SK-N-SH treated with all-trans-retinoic acid at 6 μM for 48 hours (cell line): ENCODE results near the gene CDKN2B-AS1.

Experiments used
- ATAC-seq: fragments of 200-7000 bp; cut with Tn5 transposase; 3 replicates; pipeline ENCODE4 v1.9.1; 2020; ENCODE audit warnings: mild to moderate bottlenecking, moderate library complexity
- ARNTL ChIP-seq: fragments of 450-650 bp; formaldehyde crosslinking; IDR thresholded peaks from 2 replicates; pipeline ENCODE4 v1.5.0; 2020; ENCODE audit warnings: low read depth, mild to moderate bottlenecking, moderate library complexity, borderline replicate concordance
- BACH2 ChIP-seq: fragments of 250-450 bp; sonication (Bioruptor Pico); IDR thresholded peaks from 2 replicates; pipeline ENCODE4 v1.9.0; 2021; ENCODE audit warnings: mild to moderate bottlenecking, borderline replicate concordance
- CSDC2 ChIP-seq: fragments of 250-450 bp; sonication (Bioruptor Pico); IDR thresholded peaks from 2 replicates; pipeline ENCODE4 v1.5.0; 2020; ENCODE audit warnings: mild to moderate bottlenecking, moderate library complexity
- CSRNP3 ChIP-seq: fragments of 250-450 bp; sonication (Bioruptor Pico); IDR thresholded peaks from 2 replicates; pipeline ENCODE4 v1.5.1; 2021; ENCODE audit warnings: mild to moderate bottlenecking, moderate library complexity
- ESRRG ChIP-seq: fragments of 250-450 bp; sonication (Bioruptor Pico); IDR thresholded peaks from 2 replicates; pipeline ENCODE4 v1.6.1; 2021; ENCODE audit warnings: mild to moderate bottlenecking
- GLIS3 ChIP-seq: fragments of 250-450 bp; sonication (Bioruptor Pico); IDR thresholded peaks from 2 replicates; pipeline ENCODE4 v1.5.0; 2020; ENCODE audit warnings: mild to moderate bottlenecking, moderate library complexity
- ISL1 ChIP-seq: fragments of 250-450 bp; sonication (Bioruptor Pico); IDR thresholded peaks from 2 replicates; pipeline ENCODE4 v2.1.2; 2022; ENCODE audit warnings: mild to moderate bottlenecking, moderate library complexity
- OSR1 ChIP-seq: fragments of 250-450 bp; sonication (Bioruptor Pico); IDR thresholded peaks from 2 replicates; pipeline ENCODE4 v1.8.0; 2022; ENCODE audit warnings: moderate library complexity, mild to moderate bottlenecking, inconsistent platforms
- PATZ1 ChIP-seq: fragments of 250-450 bp; sonication (Bioruptor Pico); IDR thresholded peaks from 2 replicates; pipeline ENCODE4 v1.8.0; 2020; ENCODE audit warnings: mild to moderate bottlenecking, moderate library complexity, borderline replicate concordance
- PPARA ChIP-seq: fragments of 250-450 bp; sonication (Bioruptor Pico); IDR thresholded peaks from 2 replicates; pipeline ENCODE4 v1.5.0; 2020; ENCODE audit warnings: mild to moderate bottlenecking, borderline replicate concordance
- RARB ChIP-seq: fragments of 250-450 bp; sonication (Bioruptor Pico); IDR thresholded peaks from 2 replicates; pipeline ENCODE4 v1.8.0; 2021; ENCODE audit warnings: mild to moderate bottlenecking, moderate library complexity
- SNAI2 ChIP-seq: fragments of 250-450 bp; sonication (Bioruptor Pico); IDR thresholded peaks from 2 replicates; pipeline ENCODE4 v1.5.0; 2020; ENCODE audit warnings: mild to moderate bottlenecking, moderate library complexity
- TCF4 ChIP-seq: fragments of 250-450 bp; sonication (Bioruptor Pico); IDR thresholded peaks from 2 replicates; pipeline ENCODE4 v1.8.0; 2021; ENCODE audit warnings: mild to moderate bottlenecking, moderate library complexity, borderline replicate concordance
- TOX ChIP-seq: fragments of 250-450 bp; sonication (Bioruptor Pico); IDR thresholded peaks from 2 replicates; pipeline ENCODE4 v1.8.0; 2021; ENCODE audit warnings: mild to moderate bottlenecking, moderate library complexity, borderline replicate concordance
- TSHZ2 ChIP-seq: fragments of 250-450 bp; sonication (Bioruptor Pico); IDR thresholded peaks from 2 replicates; pipeline ENCODE4 v1.5.0; 2020; ENCODE audit warnings: mild to moderate bottlenecking, moderate library complexity
- ZC3H10 ChIP-seq: fragments of 250-450 bp; sonication (Bioruptor Pico); IDR thresholded peaks from 2 replicates; pipeline ENCODE4 v1.5.1; 2021; ENCODE audit warnings: mild to moderate bottlenecking, moderate library complexity
- ZFP3 ChIP-seq: fragments of 250-450 bp; sonication (Bioruptor Pico); IDR thresholded peaks from 2 replicates; pipeline ENCODE4 v1.5.0; 2020; ENCODE audit warnings: mild to moderate bottlenecking, moderate library complexity
- ZFP30 ChIP-seq: fragments of 450-650 bp; formaldehyde crosslinking; IDR thresholded peaks from 2 replicates; pipeline ENCODE4 v1.5.0; 2022; ENCODE audit warnings: mild to moderate bottlenecking, moderate library complexity
- ZNF565 ChIP-seq: fragments of 450-650 bp; formaldehyde crosslinking; conservative IDR thresholded peaks from 2 replicates; pipeline ENCODE4 v1.5.0; 2020; ENCODE audit warnings: low read depth, mild to moderate bottlenecking, moderate library complexity
- ZNF70 ChIP-seq: fragments of 450-650 bp; formaldehyde crosslinking; IDR thresholded peaks from 2 replicates; pipeline ENCODE4 v1.5.0; 2020; ENCODE audit warnings: mild to moderate bottlenecking, moderate library complexity
- ZNF8 ChIP-seq: fragments of 450-650 bp; formaldehyde crosslinking; IDR thresholded peaks from 2 replicates; pipeline ENCODE4 v1.5.0; 2020; ENCODE audit warnings: mild to moderate bottlenecking, moderate library complexity
- TF ChIP-seq, protein P1 (sequence below): fragments of 250-450 bp; sonication (Bioruptor Pico); IDR thresholded peaks from 2 replicates; pipeline ENCODE4 v1.8.0; 2021; ENCODE audit warnings: low read depth, mild to moderate bottlenecking, moderate library complexity, borderline replicate concordance
- TF ChIP-seq, protein P2 (sequence below): fragments of 250-450 bp; sonication (Bioruptor Pico); IDR thresholded peaks from 2 replicates; pipeline ENCODE4 v1.5.1; 2020; ENCODE audit warnings: low read depth, mild to moderate bottlenecking, moderate library complexity

Gene CDKN2B-AS1

GRCh38 chr9:22129633-22130032, 135.0 kb downstream of the CDKN2B-AS1 start:
- no peak for ATAC-seq
- TF ChIP-seq TSHZ2 (no peak), SNAI2 (CRISPR knock-in tag) (no peak), ZNF70 (CRISPR knock-in tag) (no peak), TCF4 (no peak), BACH2 (CRISPR knock-in tag) (no peak), ISL1 (CRISPR knock-in tag) (no peak), OSR1 (no peak), TOX (CRISPR knock-in tag) (no peak), ZNF565 (CRISPR knock-in tag) (no peak), PATZ1 (CRISPR knock-in tag) (no peak), ZC3H10 (CRISPR knock-in tag) (no peak), ZNF8 (CRISPR knock-in tag) (no peak), ARNTL (CRISPR knock-in tag) (no peak), ZFP3 (CRISPR knock-in tag) (no peak), CSRNP3 (CRISPR knock-in tag) (no peak), PPARA (no peak), RARB (CRISPR knock-in tag) (no peak), ESRRG (no peak)
- TF ChIP-seq, protein P1, sequence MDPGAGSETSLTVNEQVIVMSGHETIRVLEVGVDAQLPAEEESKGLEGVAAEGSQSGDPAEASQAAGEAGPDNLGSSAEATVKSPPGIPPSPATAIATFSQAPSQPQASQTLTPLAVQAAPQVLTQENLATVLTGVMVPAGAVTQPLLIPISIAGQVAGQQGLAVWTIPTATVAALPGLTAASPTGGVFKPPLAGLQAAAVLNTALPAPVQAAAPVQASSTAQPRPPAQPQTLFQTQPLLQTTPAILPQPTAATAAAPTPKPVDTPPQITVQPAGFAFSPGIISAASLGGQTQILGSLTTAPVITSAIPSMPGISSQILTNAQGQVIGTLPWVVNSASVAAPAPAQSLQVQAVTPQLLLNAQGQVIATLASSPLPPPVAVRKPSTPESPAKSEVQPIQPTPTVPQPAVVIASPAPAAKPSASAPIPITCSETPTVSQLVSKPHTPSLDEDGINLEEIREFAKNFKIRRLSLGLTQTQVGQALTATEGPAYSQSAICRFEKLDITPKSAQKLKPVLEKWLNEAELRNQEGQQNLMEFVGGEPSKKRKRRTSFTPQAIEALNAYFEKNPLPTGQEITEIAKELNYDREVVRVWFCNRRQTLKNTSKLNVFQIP (CRISPR knock-in tag), result no peak
- TF ChIP-seq, protein P2, sequence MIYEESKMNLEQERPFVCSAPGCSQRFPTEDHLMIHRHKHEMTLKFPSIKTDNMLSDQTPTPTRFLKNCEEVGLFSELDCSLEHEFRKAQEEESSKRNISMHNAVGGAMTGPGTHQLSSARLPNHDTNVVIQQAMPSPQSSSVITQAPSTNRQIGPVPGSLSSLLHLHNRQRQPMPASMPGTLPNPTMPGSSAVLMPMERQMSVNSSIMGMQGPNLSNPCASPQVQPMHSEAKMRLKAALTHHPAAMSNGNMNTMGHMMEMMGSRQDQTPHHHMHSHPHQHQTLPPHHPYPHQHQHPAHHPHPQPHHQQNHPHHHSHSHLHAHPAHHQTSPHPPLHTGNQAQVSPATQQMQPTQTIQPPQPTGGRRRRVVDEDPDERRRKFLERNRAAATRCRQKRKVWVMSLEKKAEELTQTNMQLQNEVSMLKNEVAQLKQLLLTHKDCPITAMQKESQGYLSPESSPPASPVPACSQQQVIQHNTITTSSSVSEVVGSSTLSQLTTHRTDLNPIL (CRISPR knock-in tag), result no peak

GRCh38 chr9:22131817-22132216, 137.2 kb downstream of the CDKN2B-AS1 start:
- no peak for TF ChIP-seq TCF4
- TF ChIP-seq PATZ1 (CRISPR knock-in tag), result no peak
- TF ChIP-seq GLIS3, result no peak
- TF ChIP-seq ESRRG, result no peak
- TF ChIP-seq CSRNP3 (CRISPR knock-in tag), result no peak
- TF ChIP-seq, protein P1 (CRISPR knock-in tag), result no peak
- no peak for TF ChIP-seq CSDC2 (CRISPR knock-in tag)
- TF ChIP-seq ZFP30 (CRISPR knock-in tag), result no peak
- TF ChIP-seq ISL1 (CRISPR knock-in tag), result no peak
- no peak for TF ChIP-seq BACH2 (CRISPR knock-in tag)
- TF ChIP-seq OSR1, result no peak
- TF ChIP-seq PPARA, result no peak
- TF ChIP-seq ZNF8 (CRISPR knock-in tag), result no peak
- ATAC-seq, result no peak
